ENCODE data around the gene DHRS11. TPM values are rescaled to one million over a fixed set of nuclear protein-coding genes. Genes with fewer than 3 reads are reported as not detected.

Gene DHRS11
- total and polyA plus RNA-seq, 4 donors: 6.0 to 50.5 (median 7.4) TPM

DNA sequence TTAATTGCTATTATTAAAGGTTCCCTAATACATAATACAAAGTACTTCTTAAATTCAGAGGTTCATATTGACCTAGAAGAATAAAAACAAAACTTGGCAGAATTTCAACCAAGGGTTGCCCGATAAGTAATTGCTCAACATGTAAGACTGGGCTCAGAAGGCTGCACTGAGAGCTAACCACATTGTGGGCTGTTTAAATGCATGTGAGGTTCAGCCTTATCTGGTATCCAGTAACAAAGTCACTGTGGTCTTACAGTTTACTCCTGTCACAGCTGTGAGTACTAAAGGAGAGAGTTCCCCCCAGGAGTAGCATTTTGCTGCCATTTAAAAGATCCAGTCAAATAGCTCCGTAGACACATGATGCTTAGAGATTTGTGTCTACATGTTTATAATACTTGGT lies 1.6 kb upstream of the DHRS11 start:
- H3K4me3 ChIP-seq (ENCODE audit: low read length in 2 of 2): no peak overlapping the region
- H3K27me3 ChIP-seq (ENCODE audit: control insufficient read depth in 1 of 2, insufficient read depth in 2 of 2, low read length in 1 of 2): no peaks in the 10 kb centered on the region
- intact Hi-C loops (cut with DNase I): loop anchor here in 1 of 2 donors (5.0 to 10.0 kb wide), 2 partner anchors 43 to 105 kb away; partner anchors contain the start of gene ZNHIT3
- ATAC-seq (ENCODE audit: low FRiP score) (no peak), DNase-seq (no peak)
- no peaks in the 10 kb centered on the region for H3K4me1 ChIP-seq (ENCODE audit: control insufficient read depth in 1 of 2, insufficient read depth in 2 of 2, low read length in 2 of 2)
- no peak overlapping the region for H3K27ac ChIP-seq (ENCODE audit: low read depth in 1 of 2, low read length in 2 of 2)
- no peaks in the 10 kb centered on the region for H3K9me3 ChIP-seq (ENCODE audit: control insufficient read depth, low read length)
- WGBS, 2 donors: 67 to 68% methylated on average over 2 of the region's 2 CpGs
- H3K36me3 ChIP-seq (ENCODE audit: control insufficient read depth in 1 of 2, insufficient read depth in 2 of 2, low read length in 1 of 2): peaks cover 6 to 13% of the 10 kb centered on the region in 2 donors

DNA sequence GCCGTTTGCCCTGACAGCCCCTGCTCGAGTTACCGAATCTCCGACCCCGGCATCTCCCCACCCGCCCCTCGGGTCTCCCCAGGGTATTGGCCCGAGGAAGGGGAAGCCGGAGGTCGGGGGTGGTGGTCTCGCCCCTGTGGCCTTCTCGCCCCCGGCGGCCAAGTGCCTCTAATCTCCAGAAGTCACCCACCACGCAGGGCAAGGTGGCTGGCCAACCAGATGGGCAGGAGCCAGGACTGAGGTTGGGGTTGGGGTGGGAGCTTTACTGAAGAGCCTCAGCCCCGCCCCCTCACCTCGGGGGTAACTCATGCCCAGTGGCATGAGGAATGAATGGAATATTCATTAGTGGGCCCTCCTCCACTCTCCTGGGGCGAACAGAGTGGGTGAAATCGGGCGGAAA lies 637 bp downstream of the DHRS11 start:
- no peaks in the 10 kb centered on the region for H3K4me1 ChIP-seq (ENCODE audit: control insufficient read depth in 1 of 2, insufficient read depth in 2 of 2, low read length in 2 of 2)
- H3K27me3 ChIP-seq (ENCODE audit: control insufficient read depth in 1 of 2, insufficient read depth in 2 of 2, low read length in 1 of 2): no peaks in the 10 kb centered on the region
- DNase-seq (no peak), ATAC-seq (ENCODE audit: low FRiP score) (peak; percentile 20)
- 6 to 7% methylated on average over 18 to 20 of the region's 20 CpGs for WGBS, 2 donors
- peak overlapping the region; percentile 30 to 83 for H3K4me3 ChIP-seq (ENCODE audit: low read length in 2 of 2)
- no peaks in the 10 kb centered on the region for H3K36me3 ChIP-seq (ENCODE audit: control insufficient read depth in 1 of 2, insufficient read depth in 2 of 2, low read length in 1 of 2)
- H3K9me3 ChIP-seq (ENCODE audit: control insufficient read depth, low read length): no peaks in the 10 kb centered on the region
- intact Hi-C loops (cut with DNase I): loop anchor here in 1 of 2 donors (5.0 to 10.0 kb wide), 2 partner anchors 45 to 108 kb away; partner anchors contain the start of gene ZNHIT3
- H3K27ac ChIP-seq (ENCODE audit: low read depth in 1 of 2, low read length in 2 of 2): no peak overlapping the region

DNA sequence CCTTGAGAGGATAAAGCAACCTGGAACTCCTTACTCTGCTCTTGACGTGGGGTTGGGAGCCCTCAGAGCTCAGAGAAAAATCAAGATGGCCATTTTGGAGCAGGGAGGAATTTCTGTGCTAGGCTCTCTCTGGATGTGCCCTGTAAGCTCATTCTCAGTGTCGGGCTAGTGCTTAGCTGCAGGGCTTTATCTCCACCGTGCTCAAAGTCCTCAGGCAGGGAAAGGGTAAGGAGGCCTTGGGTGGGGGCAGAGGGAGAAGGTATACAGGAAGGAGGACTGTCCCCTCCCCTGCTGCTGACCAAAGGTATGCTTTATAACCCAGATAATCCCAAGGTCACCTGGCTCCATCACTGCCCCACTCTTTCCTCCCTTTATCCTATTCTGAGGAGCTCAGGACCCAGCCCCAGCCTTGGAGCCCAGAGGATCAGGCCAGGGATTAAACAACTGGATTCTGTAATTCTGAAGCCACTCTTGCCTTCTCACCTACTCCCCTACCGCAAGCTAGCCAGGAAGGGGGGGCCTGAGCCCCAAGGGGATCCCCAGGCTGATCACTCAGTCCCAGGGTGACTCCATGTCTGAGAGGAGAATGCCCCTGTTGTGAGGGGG lies 1.1 kb downstream of the DHRS11 start:
- Histone ChIP-seq H3K9me3 (ENCODE audit: control insufficient read depth, low read length) (no peaks in the 10 kb centered on the region), H3K27ac (ENCODE audit: low read depth in 1 of 2, low read length in 2 of 2) (no peak overlapping the region), H3K36me3 (ENCODE audit: control insufficient read depth in 1 of 2, insufficient read depth in 2 of 2, low read length in 1 of 2) (no peaks in the 10 kb centered on the region), H3K27me3 (ENCODE audit: control insufficient read depth in 1 of 2, insufficient read depth in 2 of 2, low read length in 1 of 2) (no peaks in the 10 kb centered on the region), H3K4me3 (ENCODE audit: low read length in 2 of 2) (no peak overlapping the region), H3K4me1 (ENCODE audit: control insufficient read depth in 1 of 2, insufficient read depth in 2 of 2, low read length in 2 of 2) (no peaks in the 10 kb centered on the region)
- WGBS, 2 donors: 43 to 48% methylated on average over 4 of the region's 4 CpGs
- intact Hi-C loops (cut with DNase I): loop anchor here in 1 of 2 donors (5.0 to 10.0 kb wide), 2 partner anchors 46 to 108 kb away; partner anchors contain the start of gene ZNHIT3
- DNase-seq (no peak), ATAC-seq (ENCODE audit: low FRiP score) (no peak)

DNA sequence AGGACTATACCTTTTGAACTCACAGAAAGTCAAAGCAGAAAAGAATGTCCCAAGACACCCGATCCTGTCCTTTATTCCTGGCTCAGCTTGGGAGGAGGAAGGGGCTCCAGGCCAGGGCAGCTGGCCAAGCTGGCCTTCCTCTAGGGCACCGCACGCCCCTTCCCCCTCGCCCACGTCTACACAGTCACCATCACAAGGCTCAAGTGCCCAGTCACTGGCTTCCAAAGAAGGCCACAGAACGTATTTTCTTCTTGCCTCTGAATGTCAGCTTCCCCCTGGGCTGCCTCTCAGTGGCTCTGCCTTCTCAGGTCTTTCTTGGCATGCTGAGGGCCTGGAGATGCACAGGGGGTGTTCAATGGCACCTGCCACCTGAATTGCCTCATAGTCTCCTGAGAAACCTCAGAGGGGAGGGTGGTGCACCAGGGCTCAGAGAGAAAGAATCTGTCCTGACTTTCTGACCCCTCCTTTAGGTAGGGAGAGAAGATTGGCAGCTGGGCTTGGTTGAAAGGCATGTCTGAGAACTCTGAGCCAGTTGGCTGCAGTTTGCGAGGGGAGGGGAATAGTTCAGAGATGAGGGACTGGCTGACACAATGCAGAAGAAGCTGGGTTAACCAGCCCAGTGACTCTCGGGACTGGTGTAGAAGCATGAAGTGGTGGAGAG lies 2.1 kb downstream of the DHRS11 start:
- no peaks in the 10 kb centered on the region for H3K36me3 ChIP-seq (ENCODE audit: control insufficient read depth in 1 of 2, insufficient read depth in 2 of 2, low read length in 1 of 2)
- WGBS, 2 donors: 73 to 74% methylated on average over 8 of the region's 8 CpGs
- H3K9me3 ChIP-seq (ENCODE audit: control insufficient read depth, low read length): no peaks in the 10 kb centered on the region
- H3K4me1 ChIP-seq (ENCODE audit: control insufficient read depth in 1 of 2, insufficient read depth in 2 of 2, low read length in 2 of 2): no peaks in the 10 kb centered on the region
- DNase-seq: no peak
- H3K4me3 ChIP-seq (ENCODE audit: low read length in 2 of 2): no peak overlapping the region
- no peak for ATAC-seq (ENCODE audit: low FRiP score)
- no peaks in the 10 kb centered on the region for H3K27me3 ChIP-seq (ENCODE audit: control insufficient read depth in 1 of 2, insufficient read depth in 2 of 2, low read length in 1 of 2)
- no peak overlapping the region for H3K27ac ChIP-seq (ENCODE audit: low read depth in 1 of 2, low read length in 2 of 2)
- intact Hi-C loops (cut with DNase I): loop anchor here in 1 of 2 donors (5.0 to 10.0 kb wide), 2 partner anchors 46 to 109 kb away; partner anchors contain the start of gene ZNHIT3

DNA sequence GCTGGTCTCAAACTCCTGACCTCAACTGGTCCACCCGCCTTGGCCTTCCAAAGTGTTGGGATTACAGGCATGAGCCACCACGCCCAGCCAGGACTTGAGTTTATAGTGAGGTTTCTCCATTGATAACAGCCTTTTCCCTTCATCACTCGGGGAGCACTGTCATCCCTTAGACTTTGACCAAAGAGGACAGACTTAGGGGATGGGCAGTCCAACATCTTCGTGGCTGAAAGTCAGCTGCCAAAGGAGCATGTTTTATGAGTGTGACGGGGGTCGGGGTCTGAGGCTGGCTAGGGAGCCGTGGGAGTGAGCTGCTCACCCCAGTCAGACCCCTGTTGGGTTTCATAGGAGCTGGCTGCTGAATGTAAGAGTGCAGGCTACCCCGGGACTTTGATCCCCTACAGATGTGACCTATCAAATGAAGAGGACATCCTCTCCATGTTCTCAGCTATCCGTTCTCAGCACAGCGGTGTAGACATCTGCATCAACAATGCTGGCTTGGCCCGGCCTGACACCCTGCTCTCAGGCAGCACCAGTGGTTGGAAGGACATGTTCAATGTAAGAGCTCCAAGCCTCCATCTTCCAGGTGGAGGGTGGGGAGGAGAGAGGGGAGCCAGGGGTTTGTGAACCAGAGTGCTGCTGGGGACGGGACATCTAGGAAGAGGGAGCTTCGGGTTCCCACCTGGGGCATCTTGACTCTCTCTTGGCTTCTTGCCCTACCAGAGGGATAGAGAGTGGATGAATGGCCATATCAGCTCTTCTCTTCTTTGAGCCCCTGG lies 3.1 kb downstream of the DHRS11 start:
- Histone ChIP-seq H3K36me3 (ENCODE audit: control insufficient read depth in 1 of 2, insufficient read depth in 2 of 2, low read length in 1 of 2) (no peaks in the 10 kb centered on the region), H3K4me3 (ENCODE audit: low read length in 2 of 2) (no peak overlapping the region), H3K27ac (ENCODE audit: low read depth in 1 of 2, low read length in 2 of 2) (no peak overlapping the region), H3K27me3 (ENCODE audit: control insufficient read depth in 1 of 2, insufficient read depth in 2 of 2, low read length in 1 of 2) (no peaks in the 10 kb centered on the region), H3K4me1 (ENCODE audit: control insufficient read depth in 1 of 2, insufficient read depth in 2 of 2, low read length in 2 of 2) (no peaks in the 10 kb centered on the region), H3K9me3 (ENCODE audit: control insufficient read depth, low read length) (no peaks in the 10 kb centered on the region)
- DNase-seq (no peak), ATAC-seq (ENCODE audit: low FRiP score) (no peak)
- intact Hi-C loops (cut with DNase I): loop anchor here in 1 of 2 donors (5.0 to 10.0 kb wide), 2 partner anchors 48 to 110 kb away; partner anchors contain the start of gene ZNHIT3
- WGBS, 2 donors: 80 to 83% methylated on average over 13 of the region's 13 CpGs

DNA sequence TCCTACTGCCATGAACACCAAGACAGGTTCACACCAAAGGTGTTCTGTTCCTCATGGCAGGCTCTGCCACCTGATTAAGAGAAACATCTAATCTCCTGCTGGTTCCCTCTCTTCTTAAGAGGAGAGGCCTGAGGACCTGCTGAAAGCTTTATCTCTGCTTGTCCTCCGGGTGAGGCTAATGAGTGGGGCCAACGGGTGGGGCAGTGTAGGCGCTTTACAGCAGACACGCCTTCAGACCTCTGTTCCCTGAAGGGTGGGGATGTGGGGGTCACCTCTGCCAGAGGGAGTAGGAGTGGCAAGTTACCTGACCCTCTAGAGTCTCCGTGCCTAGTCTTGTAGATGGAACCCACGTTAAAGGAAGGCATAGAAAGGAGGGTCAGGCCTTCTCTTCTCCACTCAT lies 5.5 kb downstream of the DHRS11 start:
- no peak overlapping the region for H3K4me3 ChIP-seq (ENCODE audit: low read length in 2 of 2)
- intact Hi-C loops (cut with DNase I): loop anchor here in 1 of 2 donors (10.0 kb wide), 1 partner anchor 112 kb away; the partner anchor contains the start of gene ZNHIT3
- ATAC-seq (ENCODE audit: low FRiP score) (no peak), DNase-seq (no peak)
- H3K36me3 ChIP-seq (ENCODE audit: control insufficient read depth in 1 of 2, insufficient read depth in 2 of 2, low read length in 1 of 2): no peaks in the 10 kb centered on the region
- no peaks in the 10 kb centered on the region for H3K4me1 ChIP-seq (ENCODE audit: control insufficient read depth in 1 of 2, insufficient read depth in 2 of 2, low read length in 2 of 2)
- no peaks in the 10 kb centered on the region for H3K27me3 ChIP-seq (ENCODE audit: control insufficient read depth in 1 of 2, insufficient read depth in 2 of 2, low read length in 1 of 2)
- 90 to 91% methylated on average over 6 of the region's 6 CpGs for WGBS, 2 donors
- H3K27ac ChIP-seq (ENCODE audit: low read depth in 1 of 2, low read length in 2 of 2): no peak overlapping the region
- no peaks in the 10 kb centered on the region for H3K9me3 ChIP-seq (ENCODE audit: control insufficient read depth, low read length)

DNA sequence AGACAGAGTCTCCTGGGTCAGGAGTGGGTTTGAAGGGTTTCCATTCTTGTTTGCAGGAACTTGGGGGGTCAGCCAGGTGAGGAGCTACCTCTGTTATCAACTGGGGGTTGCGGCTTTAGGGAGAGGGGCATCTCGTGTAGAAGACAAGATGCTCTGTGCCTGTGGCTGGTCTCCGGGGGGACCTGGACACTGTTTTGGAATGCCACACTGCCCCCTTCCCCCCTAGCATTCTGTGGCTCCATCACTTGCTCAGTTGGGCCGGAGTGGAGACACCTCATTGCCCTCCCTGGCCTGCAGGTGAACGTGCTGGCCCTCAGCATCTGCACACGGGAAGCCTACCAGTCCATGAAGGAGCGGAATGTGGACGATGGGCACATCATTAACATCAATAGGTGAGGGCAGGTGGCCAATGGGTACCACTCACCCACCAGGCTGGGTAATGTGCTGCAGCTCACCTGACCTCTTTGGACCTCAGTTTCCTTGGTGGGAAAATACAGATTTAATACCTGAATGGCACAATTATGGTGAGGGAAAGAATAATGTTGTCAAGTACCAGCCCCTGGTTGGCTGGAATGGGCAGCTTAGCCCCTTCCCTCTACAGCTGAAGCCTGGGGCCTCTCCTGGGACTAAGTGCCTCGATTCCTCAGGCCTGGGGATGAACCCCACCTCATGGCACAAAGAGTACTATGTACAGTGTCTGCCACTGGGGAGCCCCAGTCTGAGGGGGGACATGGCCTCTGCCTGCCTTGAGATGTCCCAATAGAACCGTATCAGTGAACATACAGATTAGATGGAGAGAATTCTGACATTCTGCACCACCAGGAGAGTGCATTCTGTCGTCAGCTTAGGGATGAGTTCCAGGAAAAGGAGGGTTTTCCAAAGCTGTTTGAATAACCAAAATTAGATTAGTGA lies 6.4 kb downstream of the DHRS11 start:
- H3K9me3 ChIP-seq (ENCODE audit: control insufficient read depth, low read length): no peaks in the 10 kb centered on the region
- intact Hi-C loops (cut with DNase I): loop anchor here in 1 of 2 donors (10.0 kb wide), 1 partner anchor 113 kb away; the partner anchor contains the start of gene ZNHIT3
- H3K4me3 ChIP-seq (ENCODE audit: low read length in 2 of 2): no peak overlapping the region
- no peaks in the 10 kb centered on the region for H3K27me3 ChIP-seq (ENCODE audit: control insufficient read depth in 1 of 2, insufficient read depth in 2 of 2, low read length in 1 of 2)
- WGBS, 2 donors: 89% methylated on average over 11 of the region's 11 CpGs
- no peaks in the 10 kb centered on the region for H3K4me1 ChIP-seq (ENCODE audit: control insufficient read depth in 1 of 2, insufficient read depth in 2 of 2, low read length in 2 of 2)
- H3K27ac ChIP-seq (ENCODE audit: low read depth in 1 of 2, low read length in 2 of 2): no peak overlapping the region
- ATAC-seq (ENCODE audit: low FRiP score): no peak
- no peak for DNase-seq
- H3K36me3 ChIP-seq (ENCODE audit: control insufficient read depth in 1 of 2, insufficient read depth in 2 of 2, low read length in 1 of 2): no peaks in the 10 kb centered on the region

DNA sequence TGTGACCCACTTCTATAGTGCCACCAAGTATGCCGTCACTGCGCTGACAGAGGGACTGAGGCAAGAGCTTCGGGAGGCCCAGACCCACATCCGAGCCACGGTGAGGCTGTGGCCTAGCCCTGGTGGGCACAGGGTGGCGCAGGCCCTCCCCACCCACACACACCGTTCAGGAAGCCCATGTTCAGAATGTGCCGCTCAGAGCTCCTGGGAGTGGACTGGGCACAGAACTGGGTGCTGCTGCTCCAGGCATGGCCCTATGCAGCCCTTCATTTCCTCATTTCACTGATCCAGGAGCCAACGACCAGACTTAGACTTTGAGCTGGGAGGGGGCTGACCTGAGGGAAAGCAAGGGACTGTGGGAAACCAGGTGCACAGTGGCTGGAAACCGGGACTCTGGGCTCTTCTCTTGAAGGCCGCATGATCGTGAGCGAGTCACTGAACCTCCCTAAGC lies 7.3 kb downstream of the DHRS11 start:
- DNase-seq (no peak), ATAC-seq (ENCODE audit: low FRiP score) (no peak)
- Histone ChIP-seq H3K4me3 (ENCODE audit: low read length in 2 of 2) (no peak overlapping the region), H3K4me1 (ENCODE audit: control insufficient read depth in 1 of 2, insufficient read depth in 2 of 2, low read length in 2 of 2) (no peaks in the 10 kb centered on the region), H3K27me3 (ENCODE audit: control insufficient read depth in 1 of 2, insufficient read depth in 2 of 2, low read length in 1 of 2) (no peaks in the 10 kb centered on the region), H3K27ac (ENCODE audit: low read depth in 1 of 2, low read length in 2 of 2) (no peak overlapping the region), H3K9me3 (ENCODE audit: control insufficient read depth, low read length) (no peaks in the 10 kb centered on the region), H3K36me3 (ENCODE audit: control insufficient read depth in 1 of 2, insufficient read depth in 2 of 2, low read length in 1 of 2) (no peaks in the 10 kb centered on the region)
- intact Hi-C loops (cut with DNase I): loop anchor here in 1 of 2 donors (10.0 kb wide), 1 partner anchor 114 kb away; the partner anchor contains the start of gene ZNHIT3
- WGBS, 2 donors: 89 to 93% methylated on average over 13 of the region's 13 CpGs

Measured in aorta (tissue), 5 donors.